Upper lobe of right lung (tissue), 1 donor: ENCODE measurements around the gene SDR9C7. TPM values are rescaled to one million over a fixed set of nuclear protein-coding genes. Genes with fewer than 3 reads are reported as not detected.
"Not testable (repeated sequence)": the region's sequence is repeated elsewhere in the genome, so short reads cannot be mapped to it uniquely, and the experiment has no call there.

Experiments used
- ATAC-seq: fragments of 200-7000 bp; cut with Tn5 transposase; one replicate; pipeline ENCODE4 v1.9.1; 2020; ENCODE audit warnings: mild to moderate bottlenecking, moderate library complexity
- DNase-seq: peaks from one replicate; pipeline ENCODE4 v3.0.0-alpha.2; 2020
- H3K27ac ChIP-seq: fragments of 200-600 bp; one replicate; pipeline ENCODE4 v1.8.0; 2022
- H3K27me3 ChIP-seq: fragments of 200-600 bp; one replicate; pipeline ENCODE4 v1.8.0; 2022; ENCODE audit warnings: mild to moderate bottlenecking
- H3K36me3 ChIP-seq: fragments of 200-600 bp; one replicate; pipeline ENCODE4 v1.8.0; 2022
- H3K4me1 ChIP-seq: fragments of 200-600 bp; one replicate; pipeline ENCODE4 v1.8.0; 2022
- H3K4me3 ChIP-seq: fragments of 200-600 bp; one replicate; pipeline ENCODE4 v1.8.0; 2022; ENCODE audit warnings: mild to moderate bottlenecking
- H3K9me3 ChIP-seq: fragments of 200-600 bp; one replicate; pipeline ENCODE4 v1.8.0; 2022
- intact Hi-C: fragments of 100-400 bp; cut with DNase I; formaldehyde crosslinking; loops from one replicate; pipeline ENCODE4 v1.11.0; 2022
- total RNA-seq: library from RNA; stranded (reverse); fragmentation: NEBNext Ultra II Directional; extraction: Animal tissue kit (Norgen Biotek cat#: 25700); gene quantifications from one replicate; pipeline ENCODE4 v1.2.1, GENCODE V29; 2021
- TF ChIP-seq, protein P1 (sequence below): fragments of 200-600 bp; IDR thresholded peaks from one replicate; pipeline ENCODE4 v1.8.0; 2022; ENCODE audit warnings: antibody characterized with exemption
- donor health status: DM: no; HTN: yes; CAD: no; lungs with severe emphysema.

The SDR9C7 gene
- total RNA-seq, 1 donor from 2014 or later, result not detected

DNA sequence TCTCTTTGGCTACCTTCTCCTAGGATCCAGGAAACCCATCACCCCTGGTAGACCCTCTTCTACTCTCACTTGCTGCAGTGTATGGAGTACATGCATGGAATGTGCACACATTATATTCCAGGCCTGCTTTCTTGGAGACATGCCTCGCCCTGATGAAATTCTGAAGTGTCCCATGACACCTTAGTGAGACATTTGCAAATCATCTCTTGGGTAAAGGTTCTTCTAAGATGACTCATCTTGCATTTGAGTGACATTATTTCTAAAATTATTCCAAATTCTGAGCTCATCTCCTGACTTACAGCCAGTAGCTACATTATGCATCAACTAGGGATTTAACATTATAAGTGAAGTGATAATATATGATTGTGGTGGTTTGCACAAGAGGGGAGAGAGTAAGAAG lies 49.8 kb downstream of the SDR9C7 start:
- ATAC-seq (no peak), DNase-seq (no peak)
- H3K4me3 ChIP-seq, result no peak overlapping the region
- H3K4me1 ChIP-seq, result peaks cover 5% of the 10 kb centered on the region
- no peak overlapping the region for H3K27ac ChIP-seq
- H3K36me3 ChIP-seq, result no peaks in the 10 kb centered on the region
- H3K27me3 ChIP-seq, result no peaks in the 10 kb centered on the region
- TF ChIP-seq, protein P1, sequence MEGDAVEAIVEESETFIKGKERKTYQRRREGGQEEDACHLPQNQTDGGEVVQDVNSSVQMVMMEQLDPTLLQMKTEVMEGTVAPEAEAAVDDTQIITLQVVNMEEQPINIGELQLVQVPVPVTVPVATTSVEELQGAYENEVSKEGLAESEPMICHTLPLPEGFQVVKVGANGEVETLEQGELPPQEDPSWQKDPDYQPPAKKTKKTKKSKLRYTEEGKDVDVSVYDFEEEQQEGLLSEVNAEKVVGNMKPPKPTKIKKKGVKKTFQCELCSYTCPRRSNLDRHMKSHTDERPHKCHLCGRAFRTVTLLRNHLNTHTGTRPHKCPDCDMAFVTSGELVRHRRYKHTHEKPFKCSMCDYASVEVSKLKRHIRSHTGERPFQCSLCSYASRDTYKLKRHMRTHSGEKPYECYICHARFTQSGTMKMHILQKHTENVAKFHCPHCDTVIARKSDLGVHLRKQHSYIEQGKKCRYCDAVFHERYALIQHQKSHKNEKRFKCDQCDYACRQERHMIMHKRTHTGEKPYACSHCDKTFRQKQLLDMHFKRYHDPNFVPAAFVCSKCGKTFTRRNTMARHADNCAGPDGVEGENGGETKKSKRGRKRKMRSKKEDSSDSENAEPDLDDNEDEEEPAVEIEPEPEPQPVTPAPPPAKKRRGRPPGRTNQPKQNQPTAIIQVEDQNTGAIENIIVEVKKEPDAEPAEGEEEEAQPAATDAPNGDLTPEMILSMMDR, result no peak
- H3K9me3 ChIP-seq, result no peaks in the 10 kb centered on the region
- intact Hi-C loops, result no loop called here

DNA sequence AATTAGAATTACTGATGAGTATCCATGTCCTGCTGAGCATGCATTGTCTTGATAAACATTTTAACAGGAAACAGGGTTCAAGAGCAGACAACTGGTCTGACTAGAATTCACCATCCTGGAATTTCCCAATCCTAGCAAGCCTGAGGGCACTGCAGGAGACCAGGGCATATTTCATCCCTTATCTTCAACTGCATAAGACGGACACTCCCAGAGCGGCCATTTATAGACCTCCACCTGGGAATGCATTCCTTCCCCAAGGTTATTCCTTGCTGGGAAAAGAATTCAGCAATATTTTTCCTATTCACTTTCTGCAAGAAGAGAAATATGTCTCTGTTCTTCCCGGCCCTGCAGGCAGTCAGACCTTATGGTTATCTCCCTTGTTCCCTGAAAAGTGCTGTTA lies 51.8 kb downstream of the SDR9C7 start:
- H3K9me3 ChIP-seq, H3K27ac ChIP-seq, H3K36me3 ChIP-seq, ATAC-seq, H3K4me1 ChIP-seq, H3K4me3 ChIP-seq, DNase-seq, H3K27me3 ChIP-seq, intact Hi-C loops: not testable (repeated sequence)

DNA sequence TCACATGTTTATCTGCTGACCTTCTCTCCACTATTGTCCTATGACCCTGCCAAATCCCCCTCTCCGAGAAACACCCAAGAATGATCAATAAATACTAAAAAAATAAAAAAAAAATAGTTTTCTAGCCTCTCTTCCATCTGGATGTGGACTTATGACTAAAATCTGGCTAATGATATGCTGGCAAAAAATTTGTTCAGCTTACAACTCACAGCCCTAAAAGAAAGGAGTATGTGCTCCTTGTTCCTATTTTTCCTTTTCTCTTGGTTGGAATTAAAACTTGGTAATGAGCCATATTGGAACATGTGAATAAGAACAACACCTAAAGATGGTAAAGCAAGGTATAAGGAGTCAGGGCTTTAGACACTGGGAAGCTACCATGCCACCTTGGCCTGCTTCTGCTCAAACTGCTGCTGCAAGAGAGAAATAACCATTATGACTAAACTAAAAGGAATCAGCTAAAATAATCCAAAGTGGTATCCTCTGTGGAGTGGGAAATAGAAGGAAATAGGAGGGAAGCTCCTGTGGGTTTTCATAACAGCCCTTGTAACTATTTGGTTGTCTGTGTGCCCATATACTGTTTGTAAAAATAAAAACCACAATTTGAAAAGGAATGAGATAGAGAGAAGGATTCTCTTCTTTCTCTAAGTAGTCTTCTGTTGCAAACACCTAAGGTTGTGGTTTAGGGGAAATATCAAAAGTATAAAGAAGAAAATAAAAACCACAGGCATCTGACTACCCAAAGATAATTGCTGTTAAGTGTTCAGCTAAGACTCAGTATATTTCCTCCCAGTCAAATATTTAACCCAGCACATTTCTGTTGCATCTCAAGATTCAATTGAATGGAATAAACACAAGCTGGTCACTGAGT lies 53.8 kb downstream of the SDR9C7 start:
- Histone ChIP-seq H3K4me3 (no peak overlapping the region), H3K36me3 (no peaks in the 10 kb centered on the region), H3K27ac (peak overlapping the region; percentile 2), H3K9me3 (no peaks in the 10 kb centered on the region), H3K27me3 (no peaks in the 10 kb centered on the region), H3K4me1 (peaks cover 12% of the 10 kb centered on the region)
- TF ChIP-seq, protein P1, result no peak
- intact Hi-C loops, result no loop called here
- DNase-seq (no peak), ATAC-seq (no peak)

DNA sequence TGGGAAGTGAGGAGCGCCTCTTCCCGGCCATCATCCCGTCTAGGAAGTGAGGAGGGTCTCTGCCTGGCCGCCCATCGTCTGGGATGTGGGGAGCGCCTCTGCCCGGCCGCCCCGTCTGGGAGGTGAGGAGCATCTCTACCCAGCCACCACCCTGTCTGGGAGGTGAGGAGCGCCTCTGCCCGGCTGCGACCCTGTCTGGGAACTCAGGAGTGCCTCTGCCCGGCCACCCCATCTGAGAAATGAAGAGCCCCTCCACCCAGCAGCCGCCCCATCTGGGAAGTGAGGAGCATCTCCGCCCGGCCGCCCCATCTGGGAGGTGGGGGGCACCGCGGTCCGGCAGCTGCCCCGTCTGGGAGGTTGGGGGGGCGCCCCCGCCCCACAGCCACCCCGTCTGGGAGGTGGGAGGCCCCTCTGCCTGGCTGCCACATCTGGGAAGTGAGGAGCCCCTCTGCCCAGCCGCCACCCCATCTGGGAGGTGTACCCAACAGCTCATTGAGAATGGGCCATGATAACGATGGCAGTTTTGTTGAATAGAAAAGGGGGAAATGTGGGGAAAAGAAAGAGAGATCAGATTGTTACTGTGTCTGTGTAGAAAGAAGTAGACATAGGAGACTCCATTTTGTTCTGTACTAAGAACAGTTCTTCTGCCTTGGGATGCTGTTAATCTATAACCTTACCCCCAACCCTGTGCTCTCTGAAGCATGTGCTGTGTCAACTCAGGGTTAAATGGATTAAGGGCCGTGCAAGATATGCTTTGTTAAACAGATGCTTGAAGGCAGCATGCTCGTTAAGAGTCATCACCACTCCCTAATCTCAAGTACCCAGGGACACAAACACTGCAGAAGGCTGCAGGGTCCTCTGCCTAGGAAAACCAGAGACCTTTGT lies 54.7 kb downstream of the SDR9C7 start:
- H3K9me3 ChIP-seq, H3K36me3 ChIP-seq, H3K27ac ChIP-seq, H3K4me3 ChIP-seq, DNase-seq, H3K27me3 ChIP-seq, intact Hi-C loops: not testable (repeated sequence)
- peak; percentile 17 for ATAC-seq
- H3K4me1 ChIP-seq, result peaks cover 12% of the 10 kb centered on the region

DNA sequence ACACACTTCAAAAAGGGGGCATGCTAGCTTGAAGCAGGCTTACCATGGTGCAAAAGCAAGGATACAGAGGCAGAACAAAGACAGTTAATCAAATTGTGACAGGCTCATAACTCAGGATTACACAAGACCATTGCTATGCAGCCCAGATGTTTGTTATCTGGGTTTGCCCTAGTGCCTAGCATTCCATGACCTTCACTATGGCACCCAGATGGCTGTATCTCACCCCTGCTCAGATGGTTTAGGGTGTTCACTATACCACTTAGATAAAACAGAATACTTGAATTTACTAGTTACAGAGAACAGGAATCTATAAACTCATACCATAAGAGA lies 56.2 kb downstream of the SDR9C7 start:
- intact Hi-C loops, result no loop called here
- DNase-seq, result no peak
- Histone ChIP-seq H3K27ac (no peak overlapping the region), H3K27me3 (no peaks in the 10 kb centered on the region), H3K36me3 (no peaks in the 10 kb centered on the region), H3K4me1 (peaks cover 12% of the 10 kb centered on the region), H3K9me3 (no peaks in the 10 kb centered on the region), H3K4me3 (no peak overlapping the region)
- TF ChIP-seq, protein P1, result no peak
- ATAC-seq, result peak; percentile 69

DNA sequence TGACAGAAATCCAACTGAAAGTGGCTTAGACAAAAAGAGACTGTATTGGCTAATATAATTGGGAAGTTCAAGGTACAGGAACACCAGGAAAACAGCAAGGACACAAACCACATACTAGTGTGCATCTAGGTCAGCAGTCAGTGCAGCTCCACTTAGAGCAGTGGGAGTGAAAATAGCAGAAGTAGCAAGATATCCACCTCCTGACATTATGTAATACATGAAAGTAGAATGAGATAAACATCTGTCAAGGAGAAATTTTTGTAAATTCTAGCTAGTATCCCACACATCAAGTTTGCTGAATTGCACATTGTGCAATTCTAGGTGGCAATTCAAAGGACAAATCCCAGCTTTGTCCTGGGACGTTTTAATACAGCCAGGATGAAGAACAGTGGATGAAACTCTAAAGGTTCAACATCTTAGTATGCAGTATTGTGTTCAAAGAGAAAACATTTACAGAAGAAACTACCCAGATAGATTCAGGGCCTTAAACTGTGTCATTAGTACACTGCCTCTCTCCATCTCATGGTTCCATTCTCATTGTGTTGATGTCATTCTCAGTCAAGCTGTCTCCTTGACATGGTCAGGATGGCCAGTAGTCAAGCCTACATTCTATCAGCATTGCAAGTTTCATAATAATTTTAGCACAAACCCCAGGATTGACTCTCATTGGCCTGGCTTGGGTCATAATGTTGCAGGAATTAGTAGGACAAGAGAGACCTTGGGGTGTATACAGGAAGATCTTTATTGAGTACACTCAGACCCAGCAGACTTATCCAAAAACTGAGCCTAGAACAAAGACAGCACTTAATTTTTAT lies 56.8 kb downstream of the SDR9C7 start:
- Histone ChIP-seq H3K4me1 (peaks cover 12% of the 10 kb centered on the region), H3K9me3 (no peaks in the 10 kb centered on the region), H3K27ac (peak overlapping the region; percentile 40), H3K4me3 (no peak overlapping the region), H3K36me3 (no peaks in the 10 kb centered on the region), H3K27me3 (no peaks in the 10 kb centered on the region)
- ATAC-seq, result peak; percentile 72
- TF ChIP-seq, protein P1, result no peak
- intact Hi-C loops, result no loop called here
- no peak for DNase-seq
